Lower leg skin (tissue), 3 donors: ENCODE results near the gene FAM236B.
"Not testable (repeated sequence)": the region's sequence is repeated elsewhere in the genome, so short reads cannot be mapped to it uniquely, and the experiment has no call there.

Experiments
- POLR2A ChIP-seq, 2 donors: fragments of 450-650 bp; IDR thresholded peaks; one replicate each; pipeline ENCODE4 v1.6.1; 2016 to 2017; ENCODE audit warnings: antibody characterized with exemption in 2 of 2, mild to moderate bottlenecking in 1 of 2, moderate library complexity in 1 of 2
- TF ChIP-seq, protein P1 (sequence below), 3 donors: fragments of 450-650 bp; IDR thresholded peaks; one replicate each; pipeline ENCODE4 v1.5.1; 2016; ENCODE audit warnings: antibody characterized with exemption in 3 of 3, mild to moderate bottlenecking in 3 of 3, moderate library complexity in 2 of 3

DNA sequence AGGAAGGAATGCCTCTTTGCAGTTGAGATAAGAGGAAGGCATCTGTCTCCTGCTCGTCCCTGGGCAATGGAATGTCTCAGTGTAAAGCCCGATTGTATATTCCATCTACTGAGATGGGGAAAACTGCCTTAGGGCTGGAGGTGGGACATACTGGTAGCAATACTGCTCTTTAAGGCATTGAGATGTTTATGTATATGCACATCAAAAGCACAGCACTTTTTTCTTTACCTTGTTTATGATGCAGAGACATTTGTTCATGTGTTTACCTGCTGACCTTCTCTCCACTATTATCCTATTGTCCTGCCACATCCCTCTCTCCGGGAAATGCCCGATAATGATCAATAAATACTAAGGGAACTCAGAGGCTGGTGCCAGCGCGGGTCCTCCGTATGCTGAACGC is 48.8 kb downstream of the FAM236B start:
- TF ChIP-seq, protein P1, sequence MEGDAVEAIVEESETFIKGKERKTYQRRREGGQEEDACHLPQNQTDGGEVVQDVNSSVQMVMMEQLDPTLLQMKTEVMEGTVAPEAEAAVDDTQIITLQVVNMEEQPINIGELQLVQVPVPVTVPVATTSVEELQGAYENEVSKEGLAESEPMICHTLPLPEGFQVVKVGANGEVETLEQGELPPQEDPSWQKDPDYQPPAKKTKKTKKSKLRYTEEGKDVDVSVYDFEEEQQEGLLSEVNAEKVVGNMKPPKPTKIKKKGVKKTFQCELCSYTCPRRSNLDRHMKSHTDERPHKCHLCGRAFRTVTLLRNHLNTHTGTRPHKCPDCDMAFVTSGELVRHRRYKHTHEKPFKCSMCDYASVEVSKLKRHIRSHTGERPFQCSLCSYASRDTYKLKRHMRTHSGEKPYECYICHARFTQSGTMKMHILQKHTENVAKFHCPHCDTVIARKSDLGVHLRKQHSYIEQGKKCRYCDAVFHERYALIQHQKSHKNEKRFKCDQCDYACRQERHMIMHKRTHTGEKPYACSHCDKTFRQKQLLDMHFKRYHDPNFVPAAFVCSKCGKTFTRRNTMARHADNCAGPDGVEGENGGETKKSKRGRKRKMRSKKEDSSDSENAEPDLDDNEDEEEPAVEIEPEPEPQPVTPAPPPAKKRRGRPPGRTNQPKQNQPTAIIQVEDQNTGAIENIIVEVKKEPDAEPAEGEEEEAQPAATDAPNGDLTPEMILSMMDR (IDR thresholded peaks at IDR 0.05) = not testable (repeated sequence)
- not testable (repeated sequence) for TF ChIP-seq POLR2A (IDR thresholded peaks at IDR 0.05)
